Vagina (tissue), 2 donors: ENCODE data around the gene RASSF7.

Source experiments
- CTCF ChIP-seq, 3 experiments: fragments of 450-650 bp in 2 of 3; fragments of 200-600 bp in 1 of 3; sonication (generic) in 1 of 3; IDR thresholded peaks; one replicate each; pipeline ENCODE4 v1.5.1; 2017 to 2019; ENCODE audit warnings: antibody characterized with exemption in 3 of 3, mild to moderate bottlenecking in 2 of 3, moderate library complexity in 2 of 3
- POLR2A ChIP-seq, 2 donors: fragments of 450-650 bp; IDR thresholded peaks; one replicate each; pipeline ENCODE4 v1.6.1; 2017; ENCODE audit warnings: antibody characterized with exemption in 2 of 2, mild to moderate bottlenecking in 2 of 2, moderate library complexity in 2 of 2
- POLR2AphosphoS5 ChIP-seq, 2 donors: sonication (generic); formaldehyde crosslinking; IDR thresholded peaks; one replicate each; pipeline ENCODE4 v1.9.0; 2017; ENCODE audit warnings: antibody characterized with exemption in 2 of 2, mild to moderate bottlenecking in 2 of 2, low read depth in 1 of 2; ENCODE audit not compliant: insufficient read depth in 1 of 2

GRCh38 chr11:605286-606129 lies 44.7 kb downstream of the RASSF7 start:
- TF ChIP-seq CTCF (IDR thresholded peaks at IDR 0.05) = no peak
- no peak for TF ChIP-seq POLR2AphosphoS5 (IDR thresholded peaks at IDR 0.05; ENCODE audit: insufficient read depth in 1 of 2, low read depth in 1 of 2)
- no peak for TF ChIP-seq POLR2A (IDR thresholded peaks at IDR 0.05)
